ENCODE measurements around the gene DSCAML1.

DSCAML1 gene

DNA sequence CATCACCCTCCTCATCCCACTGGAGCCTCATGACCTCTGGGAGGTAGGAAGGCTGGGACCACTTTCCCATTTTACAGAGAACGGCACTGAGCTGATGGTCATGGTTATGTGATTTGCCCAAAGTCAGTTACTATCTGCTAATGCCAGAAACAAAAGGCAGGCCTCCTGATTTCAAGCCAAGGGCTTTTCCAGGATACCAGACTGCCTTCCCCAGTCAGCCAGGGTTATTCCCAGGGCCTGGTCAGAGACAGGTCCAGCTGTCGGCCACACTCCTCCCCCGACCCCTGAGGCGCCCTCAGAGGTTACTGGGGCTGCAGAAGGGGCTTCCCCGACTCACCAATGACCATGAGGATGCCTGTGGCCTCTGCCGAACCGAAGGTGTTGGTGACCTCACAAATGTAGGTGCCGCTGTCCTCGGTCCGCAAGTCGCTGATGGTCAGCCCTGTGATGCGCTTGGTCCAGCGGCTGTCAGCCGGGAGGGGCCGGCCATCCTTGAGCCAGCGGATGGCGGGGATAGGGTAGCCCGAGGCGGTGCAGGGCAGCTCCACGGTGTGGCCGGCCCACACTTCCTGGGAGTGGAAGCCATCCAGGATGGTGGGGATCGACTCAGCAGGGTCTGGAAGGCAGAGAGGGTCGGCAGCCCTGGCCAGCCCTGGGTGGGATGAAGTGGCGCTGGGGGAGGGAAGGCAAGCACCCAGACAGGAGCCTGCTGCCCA, 272.4 kb downstream of the DSCAML1 start:
- Histone ChIP-seq H3K79me2 (ENCODE audit: control insufficient read depth, insufficient read depth, low read length, poor library complexity) (no peaks in the 10 kb centered on the region), H3K23ac (ENCODE audit: low read length) (no peak overlapping the region), H3K9ac (ENCODE audit: low read length) (no peak overlapping the region), H3K27me3 (ENCODE audit: insufficient read depth, low read length) (no peaks in the 10 kb centered on the region), H3K9me3 (ENCODE audit: insufficient read depth, low read depth, low read length) (peaks cover 3% of the 10 kb centered on the region), H2BK12ac (ENCODE audit: low read length) (no peak overlapping the region), H4K91ac (ENCODE audit: low read depth, low read length) (no peak overlapping the region), H3K18ac (ENCODE audit: low read length) (no peak overlapping the region), H4K12ac (ENCODE audit: low read depth, low read length) (no peak overlapping the region), H4K8ac (ENCODE audit: low read depth, low read length) (no peak overlapping the region), H3K79me1 (ENCODE audit: low read length) (no peaks in the 10 kb centered on the region), H3K36me3 (ENCODE audit: control insufficient read depth in 1 of 2, insufficient read depth in 2 of 2, low read length in 2 of 2) (no peaks in the 10 kb centered on the region), H2BK5ac (ENCODE audit: low read depth, low read length, poor library complexity) (no peak overlapping the region), H3K4me3 (ENCODE audit: low read depth, low read length) (no peak overlapping the region), H3K4me2 (ENCODE audit: low read length) (no peak overlapping the region), H3K4ac (ENCODE audit: low read depth, low read length) (no peak overlapping the region), H3K4me1 (ENCODE audit: control insufficient read depth in 1 of 2, insufficient read depth in 2 of 2, low read length in 2 of 2) (no peaks in the 10 kb centered on the region), H2BK120ac (ENCODE audit: insufficient read depth, low read length, poor library complexity) (no peak overlapping the region), H2AFZ (ENCODE audit: insufficient read depth, low read length, poor library complexity) (no peak overlapping the region), H2AK5ac (ENCODE audit: low read length) (no peak overlapping the region), H3K14ac (ENCODE audit: low read length) (no peak overlapping the region), H3K27ac (ENCODE audit: low read depth, low read length) (no peak overlapping the region)
- no peak for DNase-seq
- WGBS (ENCODE audit: extremely low coverage, insufficient coverage, insufficient read length), result no CpG with 5 or more reads among the region's 24 CpGs

GRCh38 chr11:117523680-117524079, 273.3 kb downstream of the DSCAML1 start:
- peak; percentile 35 to 74 for DNase-seq
- peaks cover 3% of the 10 kb centered on the region for H3K9me3 ChIP-seq (ENCODE audit: insufficient read depth, low read depth, low read length)
- H3K14ac ChIP-seq (ENCODE audit: low read length), result no peak overlapping the region
- no peak overlapping the region for H3K4me2 ChIP-seq (ENCODE audit: low read length)
- no peak overlapping the region for H2BK5ac ChIP-seq (ENCODE audit: low read depth, low read length, poor library complexity)
- no peak overlapping the region for H3K4ac ChIP-seq (ENCODE audit: low read depth, low read length)
- H3K9ac ChIP-seq (ENCODE audit: low read length), result no peak overlapping the region
- no peak overlapping the region for H3K27ac ChIP-seq (ENCODE audit: low read depth, low read length)
- no peak overlapping the region for H4K91ac ChIP-seq (ENCODE audit: low read depth, low read length)
- no peak overlapping the region for H3K23ac ChIP-seq (ENCODE audit: low read length)
- H3K4me3 ChIP-seq (ENCODE audit: low read depth, low read length), result no peak overlapping the region
- no peak overlapping the region for H4K8ac ChIP-seq (ENCODE audit: low read depth, low read length)
- no peaks in the 10 kb centered on the region for H3K27me3 ChIP-seq (ENCODE audit: insufficient read depth, low read length)
- no CpG with 5 or more reads among the region's 3 CpGs for WGBS (ENCODE audit: extremely low coverage, insufficient coverage, insufficient read length)
- H2BK120ac ChIP-seq (ENCODE audit: insufficient read depth, low read length, poor library complexity), result no peak overlapping the region
- no peak overlapping the region for H4K12ac ChIP-seq (ENCODE audit: low read depth, low read length)
- no peaks in the 10 kb centered on the region for H3K36me3 ChIP-seq (ENCODE audit: control insufficient read depth in 1 of 2, insufficient read depth in 2 of 2, low read length in 2 of 2)
- no peak overlapping the region for H3K18ac ChIP-seq (ENCODE audit: low read length)
- H3K4me1 ChIP-seq (ENCODE audit: control insufficient read depth in 1 of 2, insufficient read depth in 2 of 2, low read length in 2 of 2), result no peaks in the 10 kb centered on the region
- H2AK5ac ChIP-seq (ENCODE audit: low read length), result no peak overlapping the region
- H3K79me2 ChIP-seq (ENCODE audit: control insufficient read depth, insufficient read depth, low read length, poor library complexity), result no peaks in the 10 kb centered on the region
- no peak overlapping the region for H2AFZ ChIP-seq (ENCODE audit: insufficient read depth, low read length, poor library complexity)
- H3K79me1 ChIP-seq (ENCODE audit: low read length), result no peaks in the 10 kb centered on the region
- H2BK12ac ChIP-seq (ENCODE audit: low read length), result no peak overlapping the region

DNA sequence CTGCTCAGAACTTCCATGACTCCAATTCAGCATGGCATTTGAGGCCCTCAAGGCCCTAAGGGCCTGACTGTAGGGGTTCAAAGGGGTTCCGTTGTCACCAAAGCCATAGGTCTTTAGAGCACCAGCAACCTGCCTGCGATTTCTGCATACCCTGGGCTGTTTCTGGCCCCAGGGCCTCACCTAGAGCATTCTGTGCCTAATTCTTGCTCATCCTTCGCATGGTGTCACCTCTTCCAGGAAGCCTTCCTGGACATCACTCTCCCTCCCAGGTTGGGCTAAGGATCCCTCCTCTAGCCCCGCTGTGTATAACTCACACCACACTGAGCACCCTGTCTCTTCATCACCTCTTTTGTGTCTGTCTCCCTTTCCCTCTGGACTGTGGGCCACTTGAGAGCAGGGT, 275.0 kb downstream of the DSCAML1 start:
- Histone ChIP-seq H4K12ac (ENCODE audit: low read depth, low read length) (no peak overlapping the region), H2BK12ac (ENCODE audit: low read length) (no peak overlapping the region), H3K9ac (ENCODE audit: low read length) (no peak overlapping the region), H2BK120ac (ENCODE audit: insufficient read depth, low read length, poor library complexity) (no peak overlapping the region), H2AFZ (ENCODE audit: insufficient read depth, low read length, poor library complexity) (no peak overlapping the region), H3K4ac (ENCODE audit: low read depth, low read length) (no peak overlapping the region), H3K36me3 (ENCODE audit: control insufficient read depth in 1 of 2, insufficient read depth in 2 of 2, low read length in 2 of 2) (no peaks in the 10 kb centered on the region), H3K14ac (ENCODE audit: low read length) (no peak overlapping the region), H2BK5ac (ENCODE audit: low read depth, low read length, poor library complexity) (no peak overlapping the region), H4K91ac (ENCODE audit: low read depth, low read length) (no peak overlapping the region), H3K23ac (ENCODE audit: low read length) (no peak overlapping the region), H3K18ac (ENCODE audit: low read length) (no peak overlapping the region), H3K27ac (ENCODE audit: low read depth, low read length) (no peak overlapping the region), H3K9me3 (ENCODE audit: insufficient read depth, low read depth, low read length) (peaks cover 3% of the 10 kb centered on the region), H2AK5ac (ENCODE audit: low read length) (no peak overlapping the region), H3K27me3 (ENCODE audit: insufficient read depth, low read length) (no peaks in the 10 kb centered on the region), H3K79me1 (ENCODE audit: low read length) (no peaks in the 10 kb centered on the region), H3K4me2 (ENCODE audit: low read length) (no peak overlapping the region), H3K4me1 (ENCODE audit: control insufficient read depth in 1 of 2, insufficient read depth in 2 of 2, low read length in 2 of 2) (no peaks in the 10 kb centered on the region), H3K4me3 (ENCODE audit: low read depth, low read length) (no peak overlapping the region), H4K8ac (ENCODE audit: low read depth, low read length) (no peak overlapping the region), H3K79me2 (ENCODE audit: control insufficient read depth, insufficient read depth, low read length, poor library complexity) (no peaks in the 10 kb centered on the region)
- no CpG with 5 or more reads among the region's 4 CpGs for WGBS (ENCODE audit: extremely low coverage, insufficient coverage, insufficient read length)
- peak; percentile 48 to 77 for DNase-seq

GRCh38 chr11:117520966-117521365, 276.1 kb downstream of the DSCAML1 start:
- no peak overlapping the region for H2BK12ac ChIP-seq (ENCODE audit: low read length)
- no peak overlapping the region for H4K91ac ChIP-seq (ENCODE audit: low read depth, low read length)
- no peak overlapping the region for H2AFZ ChIP-seq (ENCODE audit: insufficient read depth, low read length, poor library complexity)
- H3K79me1 ChIP-seq (ENCODE audit: low read length), result no peaks in the 10 kb centered on the region
- H3K23ac ChIP-seq (ENCODE audit: low read length), result no peak overlapping the region
- no peaks in the 10 kb centered on the region for H3K79me2 ChIP-seq (ENCODE audit: control insufficient read depth, insufficient read depth, low read length, poor library complexity)
- H3K27ac ChIP-seq (ENCODE audit: low read depth, low read length), result no peak overlapping the region
- no peak for DNase-seq
- H3K4me1 ChIP-seq (ENCODE audit: control insufficient read depth in 1 of 2, insufficient read depth in 2 of 2, low read length in 2 of 2), result no peaks in the 10 kb centered on the region
- no peaks in the 10 kb centered on the region for H3K27me3 ChIP-seq (ENCODE audit: insufficient read depth, low read length)
- no peak overlapping the region for H3K14ac ChIP-seq (ENCODE audit: low read length)
- no peaks in the 10 kb centered on the region for H3K36me3 ChIP-seq (ENCODE audit: control insufficient read depth in 1 of 2, insufficient read depth in 2 of 2, low read length in 2 of 2)
- no peak overlapping the region for H2BK120ac ChIP-seq (ENCODE audit: insufficient read depth, low read length, poor library complexity)
- no peak overlapping the region for H3K4me3 ChIP-seq (ENCODE audit: low read depth, low read length)
- no peak overlapping the region for H3K18ac ChIP-seq (ENCODE audit: low read length)
- no CpG with 5 or more reads among the region's 21 CpGs for WGBS (ENCODE audit: extremely low coverage, insufficient coverage, insufficient read length)
- no peak overlapping the region for H3K9ac ChIP-seq (ENCODE audit: low read length)
- H3K9me3 ChIP-seq (ENCODE audit: insufficient read depth, low read depth, low read length), result peaks cover 3% of the 10 kb centered on the region
- no peak overlapping the region for H4K8ac ChIP-seq (ENCODE audit: low read depth, low read length)
- no peak overlapping the region for H3K4me2 ChIP-seq (ENCODE audit: low read length)
- H3K4ac ChIP-seq (ENCODE audit: low read depth, low read length), result no peak overlapping the region
- H2BK5ac ChIP-seq (ENCODE audit: low read depth, low read length, poor library complexity), result no peak overlapping the region
- no peak overlapping the region for H4K12ac ChIP-seq (ENCODE audit: low read depth, low read length)
- H2AK5ac ChIP-seq (ENCODE audit: low read length), result no peak overlapping the region
